ENCODE results near the gene NEK2. TPM values are rescaled to one million over a fixed set of nuclear protein-coding genes. Genes with fewer than 3 reads are reported as not detected.
"Not testable (repeated sequence)": the region's sequence is repeated elsewhere in the genome, so short reads cannot be mapped to it uniquely, and the experiment has no call there.

The NEK2 gene
- total RNA-seq, 2 donors from 2014 or later: not detected

DNA sequence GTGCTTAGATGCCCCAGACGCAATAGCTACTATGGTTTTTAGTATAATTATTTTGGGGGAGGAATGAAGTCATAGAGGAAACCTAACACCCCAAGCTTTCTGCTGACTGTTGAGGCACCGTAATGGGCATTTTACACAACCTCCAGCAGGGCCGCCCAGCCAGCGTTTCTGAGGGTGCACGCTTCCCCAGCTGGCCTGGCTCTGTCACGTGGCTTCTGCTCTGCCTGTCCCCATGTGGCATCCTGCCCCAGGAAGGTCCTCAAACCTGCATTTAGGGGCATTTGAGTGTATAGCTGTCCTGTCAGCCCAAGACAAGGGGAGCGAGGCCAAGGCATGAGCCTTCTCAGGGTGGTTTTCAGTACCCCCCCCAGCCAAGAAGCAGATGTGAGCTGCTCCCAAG lies 10.4 kb upstream of the NEK2 start:
- intact Hi-C loops (cut with DNase I): loop anchor here (10.0 kb wide), 1 partner anchor 349 kb away; the partner anchor contains the start of genes DTL and INTS7
- Histone ChIP-seq H3K36me3 (replicated peaks in 1 of 2; ENCODE audit: insufficient read depth in 1 of 2, low read depth in 2 of 2) (no peaks in the 10 kb centered on the region), H3K4me3 (no peak overlapping the region), H3K4me1 (no peaks in the 10 kb centered on the region), H3K27me3 (no peaks in the 10 kb centered on the region), H3K27ac (no peak overlapping the region), H3K9me3 (no peaks in the 10 kb centered on the region)
- no peak for DNase-seq
- TF ChIP-seq, protein P1, sequence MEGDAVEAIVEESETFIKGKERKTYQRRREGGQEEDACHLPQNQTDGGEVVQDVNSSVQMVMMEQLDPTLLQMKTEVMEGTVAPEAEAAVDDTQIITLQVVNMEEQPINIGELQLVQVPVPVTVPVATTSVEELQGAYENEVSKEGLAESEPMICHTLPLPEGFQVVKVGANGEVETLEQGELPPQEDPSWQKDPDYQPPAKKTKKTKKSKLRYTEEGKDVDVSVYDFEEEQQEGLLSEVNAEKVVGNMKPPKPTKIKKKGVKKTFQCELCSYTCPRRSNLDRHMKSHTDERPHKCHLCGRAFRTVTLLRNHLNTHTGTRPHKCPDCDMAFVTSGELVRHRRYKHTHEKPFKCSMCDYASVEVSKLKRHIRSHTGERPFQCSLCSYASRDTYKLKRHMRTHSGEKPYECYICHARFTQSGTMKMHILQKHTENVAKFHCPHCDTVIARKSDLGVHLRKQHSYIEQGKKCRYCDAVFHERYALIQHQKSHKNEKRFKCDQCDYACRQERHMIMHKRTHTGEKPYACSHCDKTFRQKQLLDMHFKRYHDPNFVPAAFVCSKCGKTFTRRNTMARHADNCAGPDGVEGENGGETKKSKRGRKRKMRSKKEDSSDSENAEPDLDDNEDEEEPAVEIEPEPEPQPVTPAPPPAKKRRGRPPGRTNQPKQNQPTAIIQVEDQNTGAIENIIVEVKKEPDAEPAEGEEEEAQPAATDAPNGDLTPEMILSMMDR (IDR thresholded peaks at IDR 0.05): no peak
- TF ChIP-seq POLR2A (IDR thresholded peaks at IDR 0.05): no peak
- no peak for ATAC-seq
- WGBS, 2 donors: 81 to 87% methylated on average over 7 of the region's 7 CpGs

DNA sequence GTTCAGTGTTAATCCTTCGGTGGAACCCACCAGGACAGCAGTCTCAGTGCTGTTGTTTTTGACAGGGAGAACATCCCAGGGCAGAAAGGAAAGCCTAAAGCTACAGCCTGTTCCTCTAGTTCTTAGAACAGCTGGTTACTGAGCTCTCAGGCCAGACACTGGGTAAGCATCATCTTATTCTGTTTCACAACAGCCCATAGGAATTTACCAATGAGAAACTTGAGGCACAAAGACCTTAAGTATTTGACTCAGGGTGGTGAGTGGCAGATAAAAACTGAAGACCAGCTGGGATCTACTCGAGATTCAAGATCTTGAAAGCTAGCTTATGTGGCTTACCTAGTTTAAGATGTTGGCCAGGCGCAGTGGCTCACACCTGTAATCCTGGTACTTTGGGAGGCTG lies 9.4 kb upstream of the NEK2 start:
- intact Hi-C loops (cut with DNase I): loop anchor here (10.0 kb wide), 1 partner anchor 350 kb away; the partner anchor contains the start of genes DTL and INTS7
- no peak overlapping the region for H3K4me3 ChIP-seq
- H3K36me3 ChIP-seq (replicated peaks in 1 of 2; ENCODE audit: insufficient read depth in 1 of 2, low read depth in 2 of 2): no peaks in the 10 kb centered on the region
- TF ChIP-seq, protein P1 (IDR thresholded peaks at IDR 0.05): no peak
- TF ChIP-seq POLR2A (IDR thresholded peaks at IDR 0.05): no peak
- ATAC-seq: no peak
- no peaks in the 10 kb centered on the region for H3K27me3 ChIP-seq
- no peak for DNase-seq
- no peaks in the 10 kb centered on the region for H3K4me1 ChIP-seq
- H3K27ac ChIP-seq: no peak overlapping the region
- no peaks in the 10 kb centered on the region for H3K9me3 ChIP-seq
- WGBS, 2 donors: 67 to 72% methylated on average over 3 of the region's 3 CpGs

DNA sequence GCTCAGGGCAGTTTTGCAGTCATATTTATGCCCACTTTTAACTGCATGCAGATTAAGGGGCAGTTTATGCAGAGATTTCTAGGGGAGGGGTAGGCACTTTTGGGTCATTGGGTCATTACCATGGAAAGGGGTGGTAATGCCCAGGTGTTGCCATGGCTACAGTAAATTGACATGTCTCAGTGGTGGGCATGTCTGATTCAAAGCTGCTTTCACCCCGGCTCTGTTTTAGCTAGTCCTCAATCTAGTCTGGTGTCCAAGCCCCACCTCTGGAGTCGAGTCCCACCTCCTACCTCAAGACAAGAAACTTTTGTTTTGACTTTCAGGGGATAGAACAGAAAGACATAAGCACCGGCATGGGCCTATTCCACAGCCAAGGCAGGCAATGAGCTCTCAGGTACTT lies 8.9 kb upstream of the NEK2 start:
- 55 to 65% methylated on average over 3 of the region's 3 CpGs for WGBS, 2 donors
- DNase-seq (no peak), ATAC-seq (no peak)
- no peak for TF ChIP-seq POLR2A (IDR thresholded peaks at IDR 0.05)
- TF ChIP-seq, protein P1 (IDR thresholded peaks at IDR 0.05): no peak
- H3K4me1 ChIP-seq: no peaks in the 10 kb centered on the region
- no peaks in the 10 kb centered on the region for H3K9me3 ChIP-seq
- H3K27ac ChIP-seq: no peak overlapping the region
- H3K4me3 ChIP-seq: no peak overlapping the region
- H3K27me3 ChIP-seq: no peaks in the 10 kb centered on the region
- intact Hi-C loops (cut with DNase I): loop anchor here (10.0 kb wide), 1 partner anchor 350 kb away; the partner anchor contains the start of genes DTL and INTS7
- H3K36me3 ChIP-seq (replicated peaks in 1 of 2; ENCODE audit: insufficient read depth in 1 of 2, low read depth in 2 of 2): no peaks in the 10 kb centered on the region

DNA sequence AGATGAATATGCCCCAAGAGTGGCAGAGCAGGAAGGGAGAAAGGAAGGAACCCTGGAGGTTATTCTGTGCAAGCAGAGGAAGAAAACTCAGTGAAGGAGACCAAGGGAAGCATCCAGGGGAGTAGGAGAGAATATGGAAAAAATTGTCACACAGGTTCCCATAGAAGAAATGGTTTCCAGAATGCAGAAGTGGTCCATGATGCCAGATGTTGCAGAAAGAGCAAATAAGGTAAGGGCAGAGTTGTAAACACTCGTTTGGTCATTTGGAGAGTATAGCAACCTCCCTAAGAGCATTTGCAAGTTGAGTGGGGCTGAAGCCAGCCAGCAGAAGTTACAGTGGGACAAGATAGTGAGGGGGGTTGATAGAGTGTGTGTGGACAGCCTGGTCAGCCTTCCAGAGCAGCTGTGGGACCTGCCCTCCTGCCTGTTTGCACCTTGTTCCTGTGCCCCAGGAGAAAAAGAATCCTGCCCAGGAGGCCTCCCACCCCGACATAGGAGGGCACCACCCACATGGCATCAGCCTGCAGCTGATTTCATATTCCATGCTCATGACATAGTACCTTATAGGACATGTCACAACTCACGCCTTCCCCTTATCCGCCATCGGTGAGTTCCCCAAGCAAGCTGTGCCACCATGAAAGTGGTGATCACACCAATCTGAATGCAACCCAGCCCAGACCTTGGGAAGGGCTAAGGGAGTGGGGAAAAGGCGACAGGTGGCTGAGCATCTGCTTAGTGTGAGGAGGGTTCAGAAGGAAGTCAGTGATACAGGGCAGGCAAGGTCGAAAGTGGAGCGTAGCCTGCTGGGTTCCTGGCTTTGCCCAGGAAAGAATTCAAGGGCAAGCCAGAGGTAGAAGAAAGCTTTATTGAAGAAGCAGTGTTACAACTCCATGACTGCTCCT lies 8.2 kb upstream of the NEK2 start:
- no peak for DNase-seq
- H3K27me3 ChIP-seq: no peaks in the 10 kb centered on the region
- H3K4me3 ChIP-seq: no peak overlapping the region
- H3K27ac ChIP-seq: no peak overlapping the region
- no peak for ATAC-seq
- H3K4me1 ChIP-seq: no peaks in the 10 kb centered on the region
- no peak for TF ChIP-seq POLR2A (IDR thresholded peaks at IDR 0.05)
- TF ChIP-seq, protein P1 (IDR thresholded peaks at IDR 0.05): no peak
- H3K36me3 ChIP-seq (replicated peaks in 1 of 2; ENCODE audit: insufficient read depth in 1 of 2, low read depth in 2 of 2): no peaks in the 10 kb centered on the region
- intact Hi-C loops (cut with DNase I): loop anchor here (10.0 kb wide), 1 partner anchor 351 kb away; the partner anchor contains the start of genes DTL and INTS7
- no peaks in the 10 kb centered on the region for H3K9me3 ChIP-seq
- 64 to 73% methylated on average over 8 of the region's 8 CpGs for WGBS, 2 donors

DNA sequence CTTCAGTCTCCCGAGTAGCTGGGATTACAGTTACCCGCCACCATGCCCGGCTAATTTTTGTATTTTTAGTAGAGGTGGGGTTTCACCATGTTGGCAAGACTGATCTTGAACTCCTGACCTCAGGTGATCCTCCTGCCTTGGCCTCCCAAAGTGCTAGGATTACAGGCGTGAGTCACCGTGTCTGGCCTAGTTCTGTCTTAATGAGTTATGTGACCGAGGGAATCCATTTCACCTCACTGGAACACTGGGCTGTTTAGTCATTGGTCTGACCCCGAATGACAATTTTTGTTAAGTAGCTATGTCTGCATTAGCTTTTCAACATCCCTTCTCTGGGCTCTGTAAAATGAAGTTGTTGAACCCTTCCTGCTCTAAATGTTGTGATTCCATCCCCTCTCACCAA lies 6.8 kb upstream of the NEK2 start:
- not testable (repeated sequence) for H3K4me3 ChIP-seq
- intact Hi-C loops (cut with DNase I): loop anchor here (10.0 kb wide), 1 partner anchor 353 kb away; the partner anchor contains the start of genes DTL and INTS7

More for the DNA sequence above, 6.8 kb upstream of the NEK2 start:
- not testable (repeated sequence) for DNase-seq; H3K36me3 ChIP-seq (replicated peaks in 1 of 2; ENCODE audit: insufficient read depth in 1 of 2, low read depth in 2 of 2); ATAC-seq; H3K4me1 ChIP-seq; H3K27ac ChIP-seq; H3K27me3 ChIP-seq; H3K9me3 ChIP-seq
- WGBS, 2 donors: 79 to 85% methylated on average over 7 of the region's 7 CpGs

All from body of pancreas (tissue), 4 donors.